Astrocyte of the hippocampus (primary cell): Measurements from ENCODE around the gene ZDHHC4.

Source experiments
- DNase-seq: peaks from one replicate; pipeline ENCODE4 v3.0.0; 2011; ENCODE audit warnings: low read depth, low spot score

Gene ZDHHC4

DNA sequence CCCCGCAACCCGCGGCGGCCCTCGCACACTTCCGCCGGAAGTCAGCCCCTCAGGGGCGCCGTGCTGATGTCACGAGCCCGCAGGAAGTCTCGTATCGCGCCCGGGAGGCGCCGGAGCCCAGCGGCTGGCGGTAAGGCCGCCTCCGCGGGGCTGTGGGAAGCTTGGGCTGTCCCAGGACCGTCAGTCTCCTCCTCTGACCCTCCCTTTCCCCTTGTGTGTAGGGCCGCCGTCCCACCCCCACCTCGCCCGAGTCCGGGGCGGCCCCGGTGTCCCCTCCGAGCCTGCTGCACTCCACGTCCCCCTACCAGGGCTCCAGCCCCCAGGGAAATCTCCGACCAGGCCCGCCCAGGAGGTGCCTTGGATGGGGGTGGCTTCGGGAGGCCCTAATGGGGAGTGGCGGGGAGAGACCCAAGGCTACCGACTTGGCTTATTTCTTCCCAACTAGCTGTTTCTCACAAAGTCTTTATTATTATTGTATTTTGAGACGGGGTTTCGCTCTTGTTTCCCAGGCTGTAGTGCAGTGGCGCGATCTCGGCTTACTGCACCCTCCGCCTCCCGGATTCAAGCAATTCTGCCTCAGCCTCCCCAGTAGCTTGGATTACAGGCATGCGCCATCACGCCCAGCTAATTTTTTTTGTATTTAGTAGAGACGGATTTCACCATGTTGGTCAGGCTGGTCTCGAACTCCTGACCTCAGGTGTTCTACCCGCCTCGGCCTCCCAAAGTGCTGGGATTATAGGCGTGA lies at the start of gene ZDHHC4:
TSS of gene ZDHHC4 (plus strand) at position 86 of the 745 bp plus-strand sequence. CDS start 3,108 bp downstream, outside the sequence.
- peak; percentile 97 for DNase-seq

DNA sequence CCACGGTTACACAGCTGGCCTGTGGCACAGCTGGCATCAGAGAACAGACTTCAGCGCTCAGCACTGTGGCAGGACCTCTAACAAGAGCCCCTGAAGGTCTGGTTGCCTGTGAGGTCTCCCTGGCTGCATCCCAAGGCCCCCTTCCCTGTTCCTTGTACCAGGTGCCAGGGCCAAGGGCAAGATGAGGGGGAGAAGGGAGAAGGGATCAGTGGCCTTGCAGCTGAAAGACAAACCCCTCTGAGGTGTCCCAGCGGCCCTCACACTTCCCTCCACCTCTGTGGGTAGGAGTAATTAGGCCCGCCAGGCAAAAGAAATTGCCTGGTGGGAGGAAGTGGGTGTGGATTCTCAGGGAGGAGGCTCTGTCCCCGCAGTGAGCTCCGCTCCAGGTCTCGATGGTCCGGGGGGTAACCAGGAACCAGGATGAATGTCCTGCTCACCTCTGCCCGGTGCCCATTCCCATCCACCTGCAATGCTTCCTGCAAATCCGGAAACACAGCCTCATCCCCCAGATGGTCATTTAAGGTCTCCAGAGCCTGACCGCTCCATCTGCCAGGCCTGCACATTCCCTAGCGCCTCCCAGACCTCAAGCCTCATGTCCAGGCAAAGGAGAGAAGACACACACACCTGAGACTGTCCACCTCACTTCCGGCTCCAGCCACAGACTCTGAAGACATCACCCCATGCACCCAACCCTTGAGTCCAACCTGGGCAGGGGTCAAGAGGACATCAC lies 48.7 kb upstream of the ZDHHC4 start:
- DNase-seq = no peak

DNA sequence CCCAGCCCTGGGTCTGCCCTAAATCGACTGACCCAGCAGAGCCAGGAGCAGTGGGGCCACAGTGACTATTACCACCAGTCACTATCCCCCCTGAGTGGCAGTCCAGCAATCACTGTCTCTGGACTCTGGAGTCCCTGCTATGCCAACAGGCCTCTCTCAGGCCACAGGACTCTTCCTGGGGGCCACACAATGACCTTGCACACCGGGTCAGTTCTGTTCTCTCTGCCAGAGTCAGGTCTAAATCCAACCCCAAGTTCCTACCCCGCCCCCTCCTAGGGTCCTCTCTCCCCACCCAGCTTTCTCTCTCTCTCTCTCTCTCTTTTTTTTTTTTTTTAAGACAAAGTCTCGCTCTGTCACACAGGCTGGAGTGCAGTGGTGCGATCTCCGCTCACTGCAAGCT lies 47.6 kb upstream of the ZDHHC4 start:
- DNase-seq = no peak

DNA sequence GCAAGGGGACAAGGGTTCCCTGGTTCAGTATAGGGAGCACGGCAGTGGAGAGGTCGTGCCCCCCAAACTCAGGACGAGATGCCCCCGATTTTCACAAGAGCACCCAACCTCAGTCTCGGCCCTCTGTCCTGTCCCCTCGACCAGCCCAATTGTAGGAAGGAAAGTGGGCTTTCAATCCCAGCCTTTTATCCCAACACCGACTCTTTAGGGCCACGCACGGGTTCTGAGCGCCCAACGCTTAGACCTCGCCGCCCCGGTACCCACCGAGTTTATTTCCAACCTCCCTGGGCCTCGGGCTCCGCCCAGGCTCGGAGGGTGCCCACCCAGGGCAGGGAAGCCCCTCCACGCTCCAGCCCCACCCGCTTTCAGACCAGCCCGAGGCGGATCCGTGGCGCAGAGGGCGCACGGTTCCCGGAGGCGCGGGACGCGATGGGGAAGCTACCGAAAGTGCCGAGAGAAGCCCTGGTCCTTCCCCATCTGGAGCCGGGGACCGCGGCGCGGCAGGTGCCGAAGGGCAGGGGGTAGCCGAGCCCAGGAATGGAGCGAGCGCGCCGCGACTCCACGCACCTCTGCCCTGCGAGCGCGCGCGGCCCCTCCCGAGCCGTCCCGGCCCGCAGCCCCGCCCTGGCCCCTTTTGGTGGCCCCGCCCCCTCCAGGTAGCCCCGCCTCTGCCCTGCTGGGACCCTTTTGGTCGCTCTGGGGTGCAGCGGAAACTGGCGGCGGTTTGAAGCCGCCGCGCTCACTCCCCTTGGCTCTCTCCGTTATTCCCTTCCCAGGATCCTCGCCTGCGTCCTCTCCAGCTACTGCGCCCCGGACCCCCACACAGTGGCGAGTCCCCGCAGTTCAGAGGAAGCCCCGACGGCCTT lies 46.4 kb upstream of the ZDHHC4 start:
- no peak for DNase-seq

DNA sequence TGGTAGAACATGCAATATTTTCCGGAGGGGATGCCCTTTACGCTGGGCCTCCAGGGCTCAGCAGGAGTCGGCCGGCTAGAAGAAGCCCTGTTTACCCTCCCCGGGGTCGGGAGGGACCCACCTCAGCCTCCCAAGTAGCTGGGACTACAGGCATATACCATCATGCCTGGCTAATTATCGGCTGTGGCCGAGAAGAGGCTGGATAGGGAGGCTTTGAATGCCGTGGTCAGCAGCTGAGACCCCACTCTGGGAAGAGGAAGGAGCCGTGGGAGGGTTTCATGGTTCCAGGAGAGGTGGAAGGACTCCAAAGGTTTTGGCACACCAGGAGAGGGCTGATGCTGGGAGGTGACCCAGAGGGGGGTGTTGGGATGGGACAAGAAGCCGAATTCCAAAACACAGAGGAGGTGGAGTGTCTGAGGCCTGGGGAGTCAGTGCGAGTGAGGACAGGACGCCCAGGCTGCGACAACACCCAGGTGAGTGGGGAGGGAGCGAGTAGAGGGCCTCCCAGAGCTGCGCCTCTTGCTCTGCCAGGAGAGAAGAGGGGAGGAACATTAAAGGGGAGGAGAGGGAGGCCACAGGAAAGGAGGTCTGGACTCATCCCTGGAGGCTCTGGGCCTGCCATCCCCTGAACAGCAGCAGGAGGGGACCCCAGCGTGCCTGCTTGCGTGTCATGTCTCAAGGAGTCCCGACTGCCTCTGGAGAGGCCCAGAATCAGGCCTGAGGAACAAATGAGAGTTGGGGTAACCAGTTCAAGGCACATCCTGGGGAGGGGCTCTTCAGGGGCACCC lies 45.6 kb upstream of the ZDHHC4 start:
- DNase-seq = no peak

DNA sequence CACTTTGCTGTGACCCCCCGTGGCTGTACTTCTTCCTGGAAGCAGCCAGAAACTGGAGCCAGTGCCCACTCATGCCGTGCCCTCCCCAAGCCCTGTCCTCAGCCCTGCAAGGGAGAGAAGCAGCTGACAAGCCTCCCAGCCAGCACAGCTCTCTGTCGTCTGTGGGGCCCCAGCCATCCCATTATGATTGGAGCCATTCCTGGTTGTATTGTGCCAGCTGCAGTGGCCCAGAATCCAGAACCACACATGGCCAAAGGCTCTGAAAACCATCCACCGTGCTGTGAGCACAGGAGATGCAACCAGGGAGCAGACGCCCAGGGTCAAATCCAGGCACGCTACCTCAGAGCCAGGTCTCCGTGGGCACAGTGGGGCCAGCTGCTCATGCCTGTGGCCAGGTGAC lies 44.7 kb upstream of the ZDHHC4 start:
- DNase-seq = no peak

DNA sequence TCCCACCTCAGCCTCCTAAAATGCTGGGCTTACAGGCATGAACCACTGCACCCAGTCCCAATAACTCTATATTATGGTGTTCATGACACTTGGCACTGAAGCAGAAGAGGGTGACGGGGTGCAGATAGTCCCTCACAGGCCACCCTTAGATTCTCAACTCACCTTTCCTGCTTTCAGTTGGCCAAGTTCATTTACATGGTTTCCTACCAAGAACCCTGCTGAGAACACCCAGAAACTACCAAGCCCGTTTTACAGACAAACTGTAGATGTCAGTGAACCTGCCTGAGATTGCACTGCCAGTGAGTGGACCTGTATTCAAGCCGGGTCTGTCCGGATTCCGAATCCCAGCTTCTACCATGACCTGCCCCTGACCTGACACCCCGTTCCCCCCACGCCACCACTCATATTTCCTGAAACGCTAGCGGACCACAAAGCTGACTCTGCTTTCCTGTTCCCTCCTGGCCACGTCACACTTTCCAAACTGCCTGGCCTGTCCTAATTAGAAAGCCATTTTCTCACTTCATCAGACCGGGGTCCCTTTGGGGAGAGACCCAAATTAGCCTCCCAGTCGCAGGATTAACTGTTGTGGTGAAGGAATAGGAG lies 43.3 kb upstream of the ZDHHC4 start:
- DNase-seq = no peak

DNA sequence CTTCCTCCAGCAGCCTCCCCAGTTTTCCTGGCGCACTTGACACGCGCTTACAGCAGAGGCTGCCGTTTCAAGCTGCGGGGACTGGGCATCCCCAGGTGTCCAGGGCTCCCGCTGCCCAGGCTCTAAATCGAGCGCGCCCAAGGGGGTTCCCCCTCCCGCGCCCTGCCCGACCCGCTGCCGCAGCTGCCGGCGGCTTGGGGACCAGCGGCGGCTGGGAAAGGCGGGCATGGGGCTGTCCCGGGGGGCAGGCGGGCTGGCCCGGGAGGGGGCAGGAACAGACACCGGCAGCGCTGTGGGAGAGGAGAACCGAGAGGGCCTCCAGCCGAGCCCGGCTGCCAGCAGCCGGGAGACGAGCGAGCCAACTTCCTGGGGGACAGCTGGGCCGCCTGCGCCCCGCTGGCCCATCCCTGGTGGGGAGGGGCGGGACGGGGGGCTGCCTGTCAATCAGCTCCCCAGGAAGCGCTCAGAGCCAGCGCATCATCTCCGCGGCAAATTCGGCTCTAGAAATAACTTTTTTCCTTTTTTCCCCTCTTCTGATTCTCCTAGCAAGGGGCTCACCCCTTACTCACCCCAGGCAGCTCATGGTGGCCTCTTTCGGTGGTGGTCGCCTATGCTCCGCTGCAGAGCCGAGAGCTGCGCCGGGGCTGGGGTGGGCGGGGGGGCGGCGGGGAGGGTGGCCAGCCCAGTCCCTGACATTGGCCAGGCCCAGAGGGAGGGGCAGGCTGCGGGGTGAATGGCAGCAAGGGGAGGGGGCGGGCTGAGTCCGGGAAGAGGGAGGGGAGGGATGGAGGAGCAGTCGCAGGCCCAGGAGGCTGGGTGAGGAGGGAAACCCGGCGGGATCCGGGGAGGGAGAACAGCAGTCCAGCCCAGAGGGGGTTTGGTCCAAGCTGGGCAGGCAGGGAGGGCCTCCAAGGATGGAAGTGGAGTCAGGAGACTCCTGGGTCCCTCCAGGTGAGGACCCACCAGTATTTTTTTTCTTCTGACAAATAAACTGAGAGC lies 40.7 kb upstream of the ZDHHC4 start:
- DNase-seq = peak; percentile 68

DNA sequence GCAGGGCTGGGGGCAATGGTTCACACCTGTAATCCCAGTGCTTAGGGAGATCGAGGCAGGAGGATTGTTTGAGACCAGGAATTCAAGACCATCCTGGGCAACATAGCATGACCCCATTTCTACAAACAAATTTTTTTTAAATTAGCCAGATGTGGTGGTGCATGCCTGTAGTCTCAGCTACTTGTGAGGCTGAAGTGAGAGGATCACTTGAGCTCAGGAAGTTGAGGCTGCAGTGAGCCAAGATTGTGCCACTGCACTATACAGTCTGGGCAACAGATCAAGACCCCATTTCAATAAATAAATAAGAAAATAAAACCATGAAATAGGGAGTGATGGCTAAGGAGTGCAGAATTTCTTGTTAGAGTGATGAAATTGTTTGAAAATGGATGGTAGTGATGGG lies 34.9 kb upstream of the ZDHHC4 start:
- DNase-seq = no peak

DNA sequence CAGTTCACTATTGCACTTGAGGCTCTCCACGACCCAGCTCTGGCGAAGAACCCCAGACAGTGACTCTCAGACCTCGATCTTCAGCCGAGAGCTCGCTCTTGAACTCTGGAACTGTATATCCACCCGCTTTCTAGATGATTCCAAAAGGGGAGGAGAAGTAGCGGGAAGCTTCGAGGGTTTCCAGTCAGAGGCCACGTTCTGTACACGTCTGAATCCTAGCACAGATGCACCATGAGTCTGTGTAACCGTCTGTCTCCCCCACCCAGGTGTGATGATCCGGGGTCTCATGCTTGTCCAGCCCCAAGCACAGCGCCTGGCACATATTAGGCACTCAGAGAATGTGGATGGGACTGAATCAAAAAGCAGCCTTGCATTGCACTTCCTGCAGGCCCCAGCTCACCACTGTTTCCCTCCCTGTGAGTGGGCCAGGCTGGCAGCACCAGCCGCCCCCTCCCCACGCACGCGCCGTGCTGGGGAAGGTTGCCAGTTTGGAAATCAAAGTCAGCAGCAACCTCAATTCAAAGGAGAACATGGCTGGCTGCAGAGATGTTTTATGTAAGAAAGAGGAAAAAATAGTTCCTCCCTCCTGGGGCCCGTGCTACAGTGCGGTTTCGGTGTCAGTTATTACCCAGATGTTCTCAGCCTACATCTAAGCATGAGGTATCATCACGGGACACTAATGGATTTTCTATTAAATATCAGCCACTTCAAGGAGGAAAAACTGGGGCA lies 31.7 kb upstream of the ZDHHC4 start:
- DNase-seq = no peak

DNA sequence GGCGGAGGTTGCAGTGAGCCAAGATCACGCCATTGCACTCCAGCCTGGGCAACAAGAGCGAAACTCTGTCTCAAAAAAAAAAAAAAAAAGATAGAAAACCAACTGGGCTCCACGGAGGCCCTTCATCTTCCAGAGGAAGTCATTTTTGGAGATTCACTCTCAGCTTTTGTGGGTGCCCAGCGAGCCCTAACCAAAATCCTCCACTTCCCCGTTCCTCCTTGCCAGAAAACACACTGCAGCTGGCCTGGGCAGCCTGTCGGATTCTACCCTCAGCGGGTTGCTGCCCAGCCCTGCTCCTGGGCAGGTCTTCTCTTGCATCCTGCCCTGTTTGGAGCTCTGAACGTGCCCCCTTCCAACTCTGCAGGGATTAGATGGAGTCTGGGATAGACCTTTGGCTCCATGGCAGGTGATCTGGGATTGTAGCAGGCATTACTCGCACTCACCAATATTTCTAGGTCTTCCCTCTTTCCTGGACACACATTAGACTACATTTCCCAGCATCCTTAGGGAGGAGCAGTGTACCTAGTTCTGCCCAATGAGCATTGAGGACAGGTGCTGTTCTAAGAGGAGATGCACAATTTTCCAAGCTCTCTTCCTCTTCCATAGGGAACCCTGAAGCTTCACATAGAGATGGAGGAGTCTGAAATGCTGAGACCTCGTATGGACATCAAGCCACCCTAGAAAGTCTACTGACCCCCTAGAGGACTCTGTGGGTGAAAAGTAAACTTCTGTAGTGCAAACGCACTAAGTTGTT lies 30.6 kb upstream of the ZDHHC4 start:
- no peak for DNase-seq

DNA sequence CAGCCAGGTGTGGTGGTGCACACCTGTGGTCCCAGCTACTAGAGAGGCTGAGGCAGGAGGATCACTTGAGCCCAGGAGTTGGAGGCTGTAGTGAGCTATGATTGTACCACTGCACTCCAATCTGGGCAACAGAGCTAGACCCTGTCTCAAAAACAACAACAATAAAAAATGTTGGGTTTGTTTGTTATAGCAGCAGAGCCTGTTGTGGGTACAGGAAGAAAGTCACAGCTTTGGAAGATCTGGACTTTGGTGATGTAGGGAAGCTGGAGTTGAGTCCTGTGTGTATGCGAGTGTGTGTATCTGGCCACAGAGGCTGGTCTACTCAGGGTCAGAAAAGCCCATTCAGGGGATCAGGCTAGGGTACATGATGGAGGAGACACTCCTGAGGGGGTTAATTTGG lies 29.9 kb upstream of the ZDHHC4 start:
- no peak for DNase-seq

DNA sequence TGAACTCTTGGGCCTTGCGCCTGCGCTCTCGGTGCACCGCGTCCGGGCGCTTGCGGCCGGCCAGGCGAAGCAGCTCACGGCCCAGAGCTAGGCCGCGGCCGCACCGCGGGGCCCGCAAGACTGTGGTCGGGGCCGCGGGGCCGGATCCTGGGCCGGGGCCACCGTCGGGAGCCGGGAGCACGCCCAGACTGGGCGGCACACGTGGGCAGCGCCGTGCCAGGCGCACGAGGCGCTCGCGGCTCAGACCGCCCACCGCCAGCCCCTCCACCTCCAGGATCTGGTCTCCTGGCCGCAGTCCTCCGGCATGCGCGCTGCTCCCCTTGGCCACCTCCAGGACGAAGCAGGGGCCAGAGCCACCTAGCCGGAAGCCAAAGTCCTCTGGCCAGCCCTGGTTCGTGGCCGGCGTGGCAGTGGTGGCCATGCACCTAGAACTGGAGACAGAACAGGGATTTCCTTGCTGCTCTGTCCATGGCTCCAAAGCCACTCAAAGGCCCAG lies 26.2 kb upstream of the ZDHHC4 start, which contains the start of gene GRID2IP:
TSS of gene GRID2IP (minus strand) at position 446 of the 496 bp plus-strand sequence. CDS start at position 421, 25 bp downstream.
- DNase-seq = no peak

DNA sequence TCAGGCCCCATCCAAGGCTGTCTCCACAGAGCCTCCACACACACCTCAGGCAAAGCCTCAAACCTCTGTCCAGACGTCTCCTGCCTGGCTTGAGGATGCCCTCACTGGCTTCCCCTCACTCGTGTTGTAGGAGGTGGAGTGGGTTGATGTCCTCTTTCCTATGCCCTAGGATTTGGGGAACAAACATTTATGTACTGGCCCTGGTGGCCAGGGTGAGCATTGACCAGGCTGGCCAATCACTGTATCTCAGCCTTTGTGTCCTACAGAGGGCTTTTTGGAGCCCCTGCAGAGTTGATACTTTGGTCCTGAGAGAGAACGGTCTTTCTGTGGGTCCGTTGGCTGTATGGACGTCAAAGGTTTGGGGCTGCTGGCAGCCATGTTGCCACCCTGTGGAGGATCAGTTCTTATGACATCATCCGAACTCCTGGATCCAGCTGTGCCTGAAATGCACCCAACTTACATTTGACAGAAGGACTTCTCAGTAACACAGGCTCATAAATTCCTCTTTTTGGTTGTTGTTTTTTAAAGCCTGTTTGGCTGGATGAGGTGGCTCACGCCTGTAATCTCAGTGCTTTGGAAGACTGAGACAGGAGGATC lies 23.7 kb upstream of the ZDHHC4 start:
- DNase-seq = no peak

DNA sequence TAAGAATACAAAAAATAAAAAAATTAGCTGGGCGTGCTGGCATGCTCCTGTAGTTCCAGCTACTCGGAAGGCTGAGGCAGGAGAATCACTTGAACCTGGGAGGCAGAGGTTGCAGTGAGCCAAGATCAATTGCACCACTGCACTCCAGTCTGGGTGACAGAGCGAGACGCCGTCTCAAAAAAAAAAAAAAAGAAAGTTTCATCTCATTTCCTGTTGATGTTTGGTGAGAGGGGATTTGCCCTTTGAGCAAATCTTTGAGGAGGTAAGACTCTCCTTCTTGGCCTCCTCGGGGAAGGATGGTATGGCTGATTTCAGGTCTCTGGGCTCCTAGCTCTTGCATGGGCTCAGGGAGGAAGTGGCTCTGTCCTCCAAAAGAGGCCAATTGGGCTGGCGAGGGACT lies 22.4 kb upstream of the ZDHHC4 start:
- DNase-seq = no peak

DNA sequence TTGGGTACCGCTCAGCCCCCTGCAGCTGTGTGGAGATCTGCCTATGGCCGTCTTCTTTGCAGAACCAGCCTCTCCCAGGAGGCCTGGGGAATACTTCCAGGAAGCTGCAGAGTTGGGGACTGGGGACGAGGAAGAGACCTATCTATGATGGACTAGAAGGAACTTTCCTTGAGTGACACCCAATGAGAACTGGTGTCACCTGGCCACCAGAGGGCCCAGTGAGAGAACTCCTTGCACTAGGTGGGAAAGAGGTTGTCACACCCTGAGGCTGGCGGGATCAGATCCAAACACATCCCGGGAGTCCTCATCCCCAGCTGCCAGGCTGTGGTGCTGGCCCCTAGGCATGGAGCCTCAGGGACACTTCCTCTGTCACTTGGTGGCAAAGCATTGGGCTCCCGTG lies 21.1 kb upstream of the ZDHHC4 start:
- no peak for DNase-seq

DNA sequence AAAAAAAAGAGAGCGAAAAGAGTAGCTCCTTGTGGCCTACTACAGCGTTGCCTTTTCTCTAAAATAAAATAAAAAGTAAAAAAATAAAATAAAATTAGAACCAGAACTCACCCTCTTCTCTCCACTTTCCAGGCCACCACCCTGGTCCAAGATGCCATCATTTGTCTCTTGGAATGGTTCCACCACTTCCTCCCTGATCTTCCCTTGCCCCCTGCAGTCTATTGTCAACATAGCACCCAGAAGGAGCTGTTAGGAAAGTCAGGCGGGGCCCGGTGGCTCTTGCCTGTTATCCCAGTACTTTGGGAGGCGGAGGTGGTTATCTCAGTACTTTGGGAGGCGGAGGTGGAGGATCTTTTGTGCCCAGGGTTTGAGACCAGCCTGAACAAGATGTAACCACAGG lies 18.4 kb upstream of the ZDHHC4 start:
- DNase-seq = peak; percentile 23

DNA sequence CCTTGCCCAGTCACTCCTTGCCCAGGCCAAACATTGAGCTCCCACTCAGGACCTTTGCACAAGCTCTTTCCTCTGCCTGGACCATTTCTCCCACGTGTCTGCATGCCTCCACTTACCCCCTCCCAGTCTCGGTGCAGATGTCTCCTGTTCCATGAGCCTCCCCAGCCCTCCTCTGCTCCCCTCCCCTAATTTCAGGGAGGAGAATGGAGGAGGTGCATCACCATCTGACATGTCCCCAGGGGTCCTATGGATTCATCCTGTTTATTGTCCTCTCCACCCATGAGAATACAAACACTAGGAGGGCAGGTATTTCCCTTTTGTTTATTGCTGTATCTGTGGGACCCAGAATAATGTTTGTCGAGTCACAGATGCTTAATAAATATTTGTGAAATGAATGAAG lies 17.4 kb upstream of the ZDHHC4 start:
- DNase-seq = no peak
